H1 (cell line): ENCODE results near the gene SOS1. TPM values are rescaled to one million over a fixed set of nuclear protein-coding genes. Genes with fewer than 3 reads are reported as not detected.

Experiments
- CTCF ChIA-PET: fragments of 300-600 bp; sonication (Branson Sonifier 250); formaldehyde crosslinking; loops from one replicate; lab custom pipeline; 2021; ENCODE audit not compliant: partially characterized antibody; lab: Charles Lee
- POLR2A ChIA-PET: fragments of 300-600 bp; sonication (Branson Sonifier 250); formaldehyde crosslinking; loops from one replicate; lab custom pipeline; 2021; ENCODE audit warnings: inconsistent platforms; ENCODE audit not compliant: partially characterized antibody; lab: Charles Lee
- DNase-seq, 2 experiments: peaks; one replicate each; pipeline versions ENCODE4 v3.0.0 to v3.0.0-alpha.2; 2010 to 2022; ENCODE audit warnings: low spot score in 2 of 2, low read depth in 1 of 2, mixed read lengths in 1 of 2
- FAIRE-seq: peaks from 2 replicates; lab custom pipeline; 2011; peaks lifted over from hg19 to GRCh38; lab: Jason Lieb, UNC
- H2AFZ ChIP-seq: 2 replicates; pipeline ENCODE4 v1.8.1; 2012; ENCODE audit warnings: low read length, inconsistent platforms
- H2AK5ac ChIP-seq: 2 replicates; pipeline ENCODE4 v1.6.1; 2013; ENCODE audit warnings: low read depth, low read length
- H2BK120ac ChIP-seq: replicated peaks from 2 replicates; pipeline ENCODE3; 2013; ENCODE audit warnings: low read depth, low read length, inconsistent platforms
- H2BK12ac ChIP-seq: 2 replicates; pipeline ENCODE4 v1.6.1; 2013; ENCODE audit warnings: low read depth, low read length
- H2BK15ac ChIP-seq: 2 replicates; pipeline ENCODE4 v1.6.1; 2013; ENCODE audit warnings: low read length
- H2BK20ac ChIP-seq: 2 replicates; pipeline ENCODE4 v1.6.1; 2013; ENCODE audit warnings: low read length
- H2BK5ac ChIP-seq: 2 replicates; pipeline ENCODE4 v1.6.1; 2013; ENCODE audit warnings: low read depth, low read length
- H3K14ac ChIP-seq: 2 replicates; pipeline ENCODE4 v1.6.1; 2013; ENCODE audit warnings: inconsistent platforms; ENCODE audit not compliant: insufficient read length
- H3K18ac ChIP-seq: 2 replicates; pipeline ENCODE4 v1.6.1; 2013; ENCODE audit warnings: low read length; ENCODE audit errors: extremely low read depth
- H3K23ac ChIP-seq: 2 replicates; pipeline ENCODE4 v1.6.1; 2013; ENCODE audit warnings: inconsistent platforms; ENCODE audit not compliant: insufficient read length
- H3K23me2 ChIP-seq: 2 replicates; pipeline ENCODE4 v1.6.1; 2013; ENCODE audit warnings: low read depth, low read length
- H3K27ac ChIP-seq: 2 replicates; pipeline ENCODE4 v1.6.1; 2011; ENCODE audit warnings: low read depth, low read length, inconsistent platforms
- H3K27me3 ChIP-seq, 4 experiments: replicated peaks in 1 of 4; 1 replicate in 1 of 4; 2 replicates in 3 of 4; pipeline versions ENCODE4 v1.6.1 to v1.8.1; 2011 to 2013; ENCODE audit warnings: low read length in 3 of 4, mild to moderate bottlenecking in 3 of 4, inconsistent platforms in 2 of 4, mixed read lengths in 2 of 4, moderate library complexity in 1 of 4; ENCODE audit not compliant: control insufficient read depth in 3 of 4, insufficient read depth in 3 of 4; ENCODE audit errors: extremely low read depth in 1 of 4
- H3K36me3 ChIP-seq, 4 experiments: 2 replicates each; pipeline versions ENCODE4 v1.6.1 to v1.8.1; 2011 to 2013; ENCODE audit warnings: mild to moderate bottlenecking in 4 of 4, low read length in 3 of 4, moderate library complexity in 2 of 4, control low read depth in 1 of 4, inconsistent platforms in 1 of 4; ENCODE audit not compliant: insufficient read depth in 4 of 4, control insufficient read depth in 2 of 4
- H3K4ac ChIP-seq: replicated peaks from 2 replicates; pipeline ENCODE3; 2013; ENCODE audit warnings: low read length, low read depth, mixed read lengths, inconsistent platforms; ENCODE audit not compliant: insufficient read length
- H3K4me1 ChIP-seq, 4 experiments: replicated peaks in 1 of 4; 1 replicate in 1 of 4; 2 replicates in 3 of 4; pipeline versions ENCODE4 v1.6.1 to v1.8.1; 2011 to 2013; ENCODE audit warnings: low read length in 3 of 4, inconsistent platforms in 2 of 4, mixed read lengths in 1 of 4; ENCODE audit not compliant: insufficient read depth in 4 of 4, control insufficient read depth in 3 of 4
- H3K4me2 ChIP-seq, 2 experiments: 2 replicates each; pipeline versions ENCODE4 v1.6.1 to v1.8.1; 2011 to 2013; ENCODE audit warnings: low read depth in 2 of 2, low read length in 2 of 2, control low read depth in 1 of 2, inconsistent platforms in 1 of 2, mild to moderate bottlenecking in 1 of 2; ENCODE audit not compliant: insufficient read depth in 1 of 2
- H3K4me3 ChIP-seq, 4 experiments: fragments of 200-600, 300-600 bp in 1 of 4; sonication (generic), shearing (Covaris generic), sonication (Bioruptor Twin) in 1 of 4; 2 replicates each; pipeline versions ENCODE4 v1.5.1 to v1.8.1; 2011 to 2016; ENCODE audit warnings: low read length in 4 of 4, low read depth in 3 of 4, control low read depth in 2 of 4, inconsistent platforms in 2 of 4, mild to moderate bottlenecking in 2 of 4, mixed read lengths in 1 of 4, moderate library complexity in 1 of 4; ENCODE audit not compliant: insufficient read depth in 2 of 4; ENCODE audit errors: extremely low read depth in 1 of 4
- H3K56ac ChIP-seq: replicated peaks from 2 replicates; pipeline ENCODE3; 2013; ENCODE audit warnings: low read depth, mild to moderate bottlenecking, mixed read lengths, low read length, inconsistent platforms; ENCODE audit not compliant: insufficient read length
- H3K79me1 ChIP-seq: 2 replicates; pipeline ENCODE4 v1.6.1; 2013; ENCODE audit warnings: low read depth, low read length, control low read depth
- H3K79me2 ChIP-seq, 2 experiments: 2 replicates each; pipeline versions ENCODE4 v1.6.1 to v1.8.1; 2012 to 2013; ENCODE audit warnings: low read length in 2 of 2, mild to moderate bottlenecking in 2 of 2, inconsistent platforms in 1 of 2; ENCODE audit not compliant: insufficient read depth in 2 of 2, control insufficient read depth in 1 of 2
- H3K9ac ChIP-seq, 4 experiments: replicated peaks in 1 of 4; 1 replicate in 1 of 4; 2 replicates in 3 of 4; pipeline versions ENCODE4 v1.6.1 to v1.8.1; 2011 to 2013; ENCODE audit warnings: low read depth in 3 of 4, low read length in 3 of 4, control low read depth in 2 of 4, mild to moderate bottlenecking in 2 of 4, moderate library complexity in 2 of 4, inconsistent platforms in 1 of 4; ENCODE audit errors: extremely low read depth in 1 of 4
- H3K9me3 ChIP-seq, 2 experiments: 2 replicates each; pipeline versions ENCODE4 v1.6.1 to v1.8.1; 2012 to 2013; ENCODE audit warnings: mild to moderate bottlenecking in 2 of 2, moderate library complexity in 2 of 2, control low read depth in 1 of 2, inconsistent platforms in 1 of 2, low read depth in 1 of 2, low read length in 1 of 2, mixed read lengths in 1 of 2; ENCODE audit not compliant: insufficient read depth in 2 of 2
- H4K20me1 ChIP-seq, 2 experiments: replicated peaks in 1 of 2; 2 replicates each; pipeline versions ENCODE3 to v1.8.1; 2011 to 2013; ENCODE audit warnings: inconsistent platforms in 2 of 2, low read length in 2 of 2, mild to moderate bottlenecking in 1 of 2; ENCODE audit not compliant: insufficient read depth in 2 of 2, control insufficient read depth in 1 of 2
- H4K5ac ChIP-seq: 2 replicates; pipeline ENCODE4 v1.6.1; 2013; ENCODE audit warnings: low read length, low read depth, mixed read lengths, inconsistent platforms; ENCODE audit not compliant: insufficient read length
- H4K8ac ChIP-seq: 2 replicates; pipeline ENCODE4 v1.8.0; 2013; ENCODE audit warnings: mild to moderate bottlenecking, moderate library complexity, low read length, inconsistent platforms; ENCODE audit not compliant: insufficient read depth; ENCODE audit errors: extremely low read depth
- H4K91ac ChIP-seq: replicated peaks from 2 replicates; pipeline ENCODE3; 2013; ENCODE audit warnings: low read length, mixed read lengths, inconsistent platforms; ENCODE audit not compliant: insufficient read length
- CTCF ChIP-seq, 3 experiments: IDR thresholded peaks; 1 replicate in 2 of 3; 2 replicates in 1 of 3; pipeline versions ENCODE4 v1.5.1 to v1.6.1; 2011; ENCODE audit warnings: low read length in 3 of 3, mild to moderate bottlenecking in 3 of 3, inconsistent platforms in 2 of 3, low read depth in 1 of 3, moderate library complexity in 1 of 3; ENCODE audit not compliant: insufficient read depth in 1 of 3; ENCODE audit errors: control extremely low read depth in 1 of 3
- NANOG ChIP-seq: IDR thresholded peaks from 2 replicates; pipeline ENCODE4 v1.6.1; 2011; ENCODE audit warnings: low read length, low read depth, mild to moderate bottlenecking, inconsistent platforms; ENCODE audit not compliant: insufficient read depth, poor library complexity, severe bottlenecking
- WGBS, 2 experiments: shearing (Covaris generic) in 1 of 2; methylation state at CpG; one replicate each; pipeline versions ENCODE4 v1.1.6 to v1.1.7; 2013 to 2015; ENCODE audit warnings: low lambda C conversion rate in 2 of 2, mixed read lengths in 2 of 2, inconsistent platforms in 1 of 2, low coverage in 1 of 2, missing lambda C conversion rate in 1 of 2; ENCODE audit not compliant: insufficient replicate concordance in 2 of 2, insufficient coverage in 1 of 2, insufficient read length in 1 of 2; ENCODE audit errors: extremely low coverage in 1 of 2, missing lambda C conversion rate in 1 of 2; 5-methylcytosine and 5-hydroxymethylcytosine counted together
- polyA plus RNA-seq, 7 experiments: library from polyadenylated mRNA; depleted of rRNA in 3 of 7; stranded (reverse) in 5 of 7; unstranded in 2 of 7; fragments of >200 nt in 5 of 7; fragments of 200-250 nt in 2 of 7; gene quantifications; 1 replicate in 5 of 7; 2 replicates in 1 of 7; 4 replicates in 1 of 7; pipeline versions ENCODE4 v1.2.1 to v1.2.3, GENCODE V29; 2011 to 2013; ENCODE audit warnings: missing spikeins in 2 of 7, mixed read lengths in 2 of 7
- total RNA-seq: library from RNA; stranded (reverse); fragmentation: NEBNext Ultra II Directional; extraction: Animal tissue kit (Norgen Biotek cat#: 25700); gene quantifications from 2 replicates; pipeline ENCODE4 v1.2.1, GENCODE V29; 2021

SOS1 gene
- total and polyA plus RNA-seq, 2 of the 8 experiments (the other 6 are each of a cell fraction or from before 2014, with no cell fraction given), result 25.7 to 27.0 TPM

- Histone ChIP-seq H3K4me3 (no peak overlapping the region), H3K23me2 (no peaks in the 10 kb centered on the region), H3K14ac (no peak overlapping the region), H3K18ac (no peak overlapping the region), H4K8ac (no peak overlapping the region), H3K79me1 (peaks cover 2% of the 10 kb centered on the region; the same call in 1 of the 2 replicates), H2BK12ac (no peak overlapping the region), H2AK5ac (no peak overlapping the region), H2BK20ac (no peak overlapping the region), H3K56ac (no peak overlapping the region), H4K91ac (no peak overlapping the region), H2BK5ac (no peak overlapping the region), H3K27ac (no peak overlapping the region), H3K23ac (no peak overlapping the region), H3K9me3 (no peaks in the 10 kb centered on the region), H3K36me3 (peaks cover 0 to 9% (median 5%) of the 10 kb centered on the region in 4 experiments; a peak in 4 of 8 replicates), H3K4ac (no peak overlapping the region), H2BK15ac (no peak overlapping the region), H4K20me1 (peaks cover 0 to 4% of the 10 kb centered on the region in 2 experiments), H2BK120ac (no peak overlapping the region), H3K4me2 (no peak overlapping the region), H3K27me3 (no peaks in the 10 kb centered on the region), H3K9ac (no peak overlapping the region), H3K79me2 (peaks cover 0 to 58% of the 10 kb centered on the region in 2 experiments; a peak in 2 of 4 replicates), H3K4me1 (peaks cover 0 to 3% (median 0%) of the 10 kb centered on the region in 4 experiments; a peak in 1 of 7 replicates), H2AFZ (no peak overlapping the region), H4K5ac (no peak overlapping the region)
- TF ChIP-seq NANOG (no peak), CTCF (IDR thresholded peaks at IDR 0.05; ENCODE audit: control extremely low read depth in 1 of 3, insufficient read depth in 1 of 3, low read depth in 1 of 3, low read length in 3 of 3) (0 out of 4 replicates have a peak, but pooled peaks of 1 of the 3 experiments have one; percentile 1)
- POLR2A ChIA-PET, result no interaction called here
- FAIRE-seq (no peak), DNase-seq (no peak)
- CTCF ChIA-PET, result interaction anchor here (0.8 to 1.7 kb wide), 7 partner anchors 10 to 159 kb away, joined by 3 to 10 read pairs (median 3); no protein-coding TSS in a partner anchor
- WGBS, 2 experiments, result 92% methylated on average over 3 of the region's 3 CpGs; no CpG with 5 or more reads in 1 of the 2 experiments
These were observed 51.7 kb downstream of the SOS1 start for GRCh38 chr2:39069136-39069515.
